Hepatocyte (in vitro differentiated cells): ENCODE results near the gene SEMA6A.

Source experiments
- CTCF ChIP-seq: fragments of 200-600 bp; sonication (generic); IDR thresholded peaks from 2 replicates; pipeline ENCODE4 v1.5.1; 2016; ENCODE audit warnings: antibody characterized with exemption, mild to moderate bottlenecking; ENCODE audit not compliant: poor library complexity
- EZH2 ChIP-seq: fragments of 200-600 bp; sonication (generic); IDR thresholded peaks from 2 replicates; pipeline ENCODE4 v1.6.1; 2016; ENCODE audit warnings: antibody characterized with exemption, mild to moderate bottlenecking, borderline replicate concordance

GRCh38 chr5:116428966-116429365 is 145.7 kb downstream of the SEMA6A start:
- TF ChIP-seq CTCF = no peak
- no peak for TF ChIP-seq EZH2
